GM12892 (cell line): ENCODE data around the gene CFAP61.

Experiments used
- DNase-seq: peaks from one replicate; pipeline ENCODE4 v3.0.0; 2011; ENCODE audit not compliant: insufficient read length
- FAIRE-seq: peaks from 2 replicates; lab custom pipeline; 2011; peaks lifted over from hg19 to GRCh38; lab: Jason Lieb, UNC
- POLR2A ChIP-seq: IDR thresholded peaks from 2 replicates; pipeline ENCODE4 v1.6.1; 2011; ENCODE audit warnings: low read depth, low read length, control low read depth
- POLR2AphosphoS5 ChIP-seq: IDR thresholded peaks from 2 replicates; pipeline ENCODE4 v1.6.1; 2011; ENCODE audit warnings: low read depth, low read length, control low read depth
- TAF1 ChIP-seq: IDR thresholded peaks from 2 replicates; pipeline ENCODE4 v1.6.1; 2011; ENCODE audit warnings: low read depth, mild to moderate bottlenecking, control low read depth, low read length, borderline replicate concordance

Gene CFAP61

GRCh38 chr20:20018366-20018765 lies 34.0 kb upstream of the CFAP61 start:
- FAIRE-seq: no peak
- no peak for DNase-seq
- TF ChIP-seq POLR2AphosphoS5 (no peak), TAF1 (no peak), POLR2A (no peak)

DNA sequence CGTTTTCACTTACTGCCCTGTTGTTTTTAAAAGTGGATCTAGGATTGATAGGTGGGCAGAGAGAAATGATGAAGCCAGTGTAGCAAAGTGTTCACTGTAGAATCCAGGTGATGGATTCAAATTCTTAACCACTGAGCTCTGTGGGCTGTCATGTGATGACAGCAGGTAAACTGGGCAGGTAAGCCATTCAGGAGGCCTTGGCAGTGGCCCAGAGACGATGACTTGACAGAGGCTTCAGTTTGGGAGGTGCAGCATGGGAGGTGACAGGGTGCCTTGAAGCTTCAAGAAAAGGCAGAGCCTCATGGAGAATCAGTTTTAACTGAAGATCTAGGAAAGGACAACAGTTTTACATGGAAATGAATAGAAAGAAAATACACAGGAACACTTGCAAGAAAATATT lies 33.2 kb upstream of the CFAP61 start:
- DNase-seq (no peak), FAIRE-seq (no peak)
- TF ChIP-seq TAF1: no peak
- TF ChIP-seq POLR2A: no peak
- TF ChIP-seq POLR2AphosphoS5: no peak

DNA sequence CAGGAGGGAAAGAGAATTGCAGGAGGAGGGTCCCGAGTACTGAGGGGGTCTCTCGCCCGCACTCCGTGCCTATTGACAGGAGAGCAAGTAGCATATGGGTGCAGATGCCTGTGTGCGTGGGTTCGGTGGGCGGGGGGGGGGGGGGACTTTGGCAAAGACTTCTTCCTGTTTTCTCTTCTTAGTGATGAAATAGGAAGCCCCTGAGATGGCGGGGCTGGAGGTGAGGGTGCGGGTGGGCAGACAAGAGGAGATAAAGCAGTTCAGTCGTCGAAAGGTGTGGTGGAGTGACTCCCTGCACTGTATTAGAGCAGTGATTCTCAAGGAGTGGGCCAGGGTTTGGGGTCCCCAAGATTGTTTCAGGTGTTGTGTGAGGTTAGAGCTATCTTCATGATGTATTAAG lies 31.4 kb upstream of the CFAP61 start:
- DNase-seq: no peak
- TF ChIP-seq TAF1: no peak
- no peak for TF ChIP-seq POLR2AphosphoS5
- TF ChIP-seq POLR2A: no peak
- FAIRE-seq: no peak

- no peak for DNase-seq
- FAIRE-seq: no peak
- TF ChIP-seq POLR2A (no peak), POLR2AphosphoS5 (no peak), TAF1 (no peak)
These were observed 30.5 kb upstream of the CFAP61 start for GRCh38 chr20:20021835-20022234.

- DNase-seq (no peak), FAIRE-seq (peak; percentile 57)
- TF ChIP-seq POLR2A (no peak), POLR2AphosphoS5 (no peak), TAF1 (no peak)
These were observed 29.8 kb upstream of the CFAP61 start for GRCh38 chr20:20022498-20022897.

- DNase-seq (no peak), FAIRE-seq (no peak)
- no peak for TF ChIP-seq POLR2AphosphoS5
- no peak for TF ChIP-seq TAF1
- TF ChIP-seq POLR2A: no peak
These were observed 28.9 kb upstream of the CFAP61 start for GRCh38 chr20:20023395-20023794.

- TF ChIP-seq TAF1 (no peak), POLR2AphosphoS5 (no peak), POLR2A (no peak)
- DNase-seq (no peak), FAIRE-seq (no peak)
These were observed 27.4 kb upstream of the CFAP61 start for GRCh38 chr20:20024942-20025341.

DNA sequence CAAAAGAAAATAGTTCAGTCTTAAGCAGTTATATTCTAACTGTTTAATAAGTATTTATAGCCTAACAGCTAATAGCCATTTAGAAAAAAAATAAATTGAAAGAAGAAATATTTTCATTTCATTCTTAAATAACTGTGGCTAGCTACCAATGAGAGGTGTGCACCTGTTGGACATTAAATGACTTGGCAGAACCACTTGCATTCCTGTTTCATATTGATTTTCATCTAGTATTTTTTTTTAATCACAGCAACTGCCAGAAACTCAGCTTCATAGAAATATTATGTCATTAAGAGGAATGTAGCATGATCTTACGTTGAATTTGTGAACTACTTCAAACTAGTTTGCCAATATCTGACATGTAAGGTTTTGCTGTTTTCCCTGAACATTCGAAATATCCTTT lies 25.0 kb upstream of the CFAP61 start:
- no peak for DNase-seq
- FAIRE-seq: no peak
- TF ChIP-seq POLR2A: no peak
- TF ChIP-seq TAF1: no peak

DNA sequence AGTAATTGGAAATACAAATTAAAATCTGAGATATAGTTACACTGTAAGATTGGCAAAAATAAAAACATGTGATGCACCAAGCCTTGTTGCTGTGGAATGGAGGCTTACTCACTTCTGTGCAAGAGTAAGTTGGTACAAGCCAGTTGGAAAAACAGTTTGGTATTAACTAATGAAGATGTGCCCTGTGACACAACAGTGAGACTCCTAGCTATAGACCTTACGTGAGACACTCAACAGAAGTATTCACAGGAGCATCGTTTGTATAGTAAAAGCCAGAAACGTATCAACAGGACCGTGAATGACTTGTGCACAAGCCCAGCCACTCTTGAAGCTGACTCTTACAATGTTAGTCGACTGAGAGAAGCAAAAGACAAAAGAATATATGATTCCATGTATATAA lies 20.5 kb upstream of the CFAP61 start:
- TF ChIP-seq POLR2AphosphoS5 (no peak), POLR2A (no peak), TAF1 (no peak)
- DNase-seq (no peak), FAIRE-seq (peak; percentile 58)

GRCh38 chr20:20034486-20034885 lies 17.8 kb upstream of the CFAP61 start:
- DNase-seq (no peak), FAIRE-seq (no peak)
- TF ChIP-seq POLR2A: no peak
- no peak for TF ChIP-seq POLR2AphosphoS5
- no peak for TF ChIP-seq TAF1

DNA sequence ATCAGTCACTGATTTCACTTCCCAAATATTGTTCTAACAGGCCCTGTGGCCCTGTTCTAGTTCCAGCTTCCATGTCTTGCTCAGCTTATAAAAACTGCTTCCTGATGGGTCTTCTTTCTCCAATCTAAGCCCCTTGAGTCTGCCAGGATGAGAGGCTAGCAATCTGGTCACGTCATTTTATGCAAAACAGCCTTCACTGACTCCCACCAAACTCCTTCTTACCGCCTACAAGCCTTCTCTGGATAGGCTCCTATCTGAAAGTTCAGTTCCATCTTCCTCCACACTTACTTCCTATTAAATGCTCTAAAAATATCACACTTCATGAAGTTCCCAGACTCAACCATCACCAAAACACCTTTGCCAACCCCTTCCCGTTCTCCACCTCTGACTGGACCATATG lies 15.6 kb upstream of the CFAP61 start:
- DNase-seq (no peak), FAIRE-seq (no peak)
- TF ChIP-seq POLR2AphosphoS5: no peak
- TF ChIP-seq POLR2A: no peak
- TF ChIP-seq TAF1: no peak

- no peak for FAIRE-seq
- no peak for TF ChIP-seq POLR2AphosphoS5
- TF ChIP-seq TAF1: no peak
- no peak for TF ChIP-seq POLR2A
- DNase-seq: no peak
These were observed 14.4 kb upstream of the CFAP61 start for GRCh38 chr20:20037960-20038359.

DNA sequence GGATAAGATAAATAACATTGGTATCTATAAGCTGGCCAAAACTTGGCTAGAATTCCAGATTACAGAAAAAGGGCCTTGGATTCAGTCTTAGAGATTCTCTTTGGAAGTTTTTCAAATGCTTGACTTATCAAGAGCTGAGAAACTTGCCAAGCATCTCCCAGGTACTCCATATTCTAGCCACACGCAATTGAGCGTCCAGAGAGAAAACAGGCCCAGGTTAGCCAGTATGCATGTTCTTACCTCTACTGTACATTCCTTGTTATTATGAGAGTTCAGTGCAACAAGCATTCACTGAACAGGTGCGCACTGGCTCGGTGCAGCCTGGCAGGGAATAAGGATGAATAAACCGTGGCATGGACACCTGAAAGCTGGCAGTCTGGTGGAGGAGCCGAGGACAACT lies 13.7 kb upstream of the CFAP61 start:
- DNase-seq (no peak), FAIRE-seq (no peak)
- TF ChIP-seq POLR2A (no peak), POLR2AphosphoS5 (no peak), TAF1 (no peak)

- DNase-seq: no peak
- TF ChIP-seq TAF1: no peak
- TF ChIP-seq POLR2A: no peak
- TF ChIP-seq POLR2AphosphoS5: no peak
- no peak for FAIRE-seq
These were observed 12.5 kb upstream of the CFAP61 start for GRCh38 chr20:20039752-20040387.
